ENCODE data around the gene TRIM33. TPM values are rescaled to one million over a fixed set of nuclear protein-coding genes. Genes with fewer than 3 reads are reported as not detected.
"Not testable (repeated sequence)": the region's sequence is repeated elsewhere in the genome, so short reads cannot be mapped to it uniquely, and the experiment has no call there.

TRIM33 gene
- total RNA-seq, 1 experiment from 2014 or later, result 50.1 TPM

- intact Hi-C loops (cut with micrococcal nuclease; ENCODE audit: unreplicated experiment), result no loop called here
Measured at GRCh38 chr1:114390361-114390760, 120.6 kb downstream of the TRIM33 start.

GRCh38 chr1:114388432-114389003, 122.5 kb downstream of the TRIM33 start:
- TF ChIP-seq CTCF (conservative IDR thresholded peaks at IDR 0.05; ENCODE audit: low read depth, low read length) (no peak), EZH2 (IDR thresholded peaks at IDR 0.05; ENCODE audit: borderline replicate concordance, low read depth, low read length, poor library complexity, severe bottlenecking) (no peak)
- no peak for DNase-seq (ENCODE audit: low spot score)
- Histone ChIP-seq H3K27me3 (replicated peaks; ENCODE audit: insufficient read depth, low read depth, low read length, poor library complexity) (no peaks in the 10 kb centered on the region), H3K27ac (ENCODE audit: low read depth, low read length, poor library complexity, severe bottlenecking) (no peak overlapping the region), H3K4me3 (ENCODE audit: low read depth, low read length, poor library complexity, severe bottlenecking) (no peak overlapping the region), H3K9me3 (ENCODE audit: low read depth, low read length, poor library complexity, severe bottlenecking) (peaks cover 11% of the 10 kb centered on the region), H3K4me1 (ENCODE audit: insufficient read depth, low read length, poor library complexity, severe bottlenecking) (no peaks in the 10 kb centered on the region), H3K36me3 (ENCODE audit: insufficient read depth, low read length, poor library complexity, severe bottlenecking) (no peaks in the 10 kb centered on the region)
- intact Hi-C loops (cut with micrococcal nuclease; ENCODE audit: unreplicated experiment), result no loop called here
- ChIA-PET POLR2A (ENCODE audit: low non-redundant PET) (no interaction called here), CTCF (no interaction called here)
- BruUV-seq (replicated peaks), result no TSS peak

More at GRCh38 chr1:114390361-114390760, 120.6 kb downstream of the TRIM33 start:
- Histone ChIP-seq H3K27ac (ENCODE audit: low read depth, low read length, poor library complexity, severe bottlenecking) (no peak overlapping the region), H3K36me3 (ENCODE audit: insufficient read depth, low read length, poor library complexity, severe bottlenecking) (peaks cover 12% of the 10 kb centered on the region), H3K4me3 (ENCODE audit: low read depth, low read length, poor library complexity, severe bottlenecking) (no peak overlapping the region), H3K27me3 (replicated peaks; ENCODE audit: insufficient read depth, low read depth, low read length, poor library complexity) (no peaks in the 10 kb centered on the region), H3K4me1 (ENCODE audit: insufficient read depth, low read length, poor library complexity, severe bottlenecking) (no peaks in the 10 kb centered on the region), H3K9me3 (ENCODE audit: low read depth, low read length, poor library complexity, severe bottlenecking) (peaks cover 2% of the 10 kb centered on the region)
- no peak for DNase-seq (ENCODE audit: low spot score)
- POLR2A ChIA-PET (ENCODE audit: low non-redundant PET), result no interaction called here
- BruUV-seq (replicated peaks), result no TSS peak
- CTCF ChIA-PET, result no interaction called here
- TF ChIP-seq CTCF (conservative IDR thresholded peaks at IDR 0.05; ENCODE audit: low read depth, low read length) (no peak), EZH2 (IDR thresholded peaks at IDR 0.05; ENCODE audit: borderline replicate concordance, low read depth, low read length, poor library complexity, severe bottlenecking) (no peak)

- peaks cover 11% of the 10 kb centered on the region for H3K9me3 ChIP-seq (ENCODE audit: low read depth, low read length, poor library complexity, severe bottlenecking)
- BruUV-seq (replicated peaks); H3K36me3 ChIP-seq (ENCODE audit: insufficient read depth, low read length, poor library complexity, severe bottlenecking); POLR2A ChIA-PET (ENCODE audit: low non-redundant PET); DNase-seq (ENCODE audit: low spot score); H3K4me1 ChIP-seq (ENCODE audit: insufficient read depth, low read length, poor library complexity, severe bottlenecking); H3K4me3 ChIP-seq (ENCODE audit: low read depth, low read length, poor library complexity, severe bottlenecking); H3K27me3 ChIP-seq (replicated peaks; ENCODE audit: insufficient read depth, low read depth, low read length, poor library complexity); intact Hi-C loops (cut with micrococcal nuclease; ENCODE audit: unreplicated experiment); H3K27ac ChIP-seq (ENCODE audit: low read depth, low read length, poor library complexity, severe bottlenecking); CTCF ChIA-PET: not testable (repeated sequence)
Measured at GRCh38 chr1:114387585-114387984, 123.4 kb downstream of the TRIM33 start.

- intact Hi-C loops (cut with micrococcal nuclease; ENCODE audit: unreplicated experiment), result no loop called here
- ChIA-PET POLR2A (ENCODE audit: low non-redundant PET) (no interaction called here), CTCF (no interaction called here)
- Histone ChIP-seq H3K27me3 (replicated peaks; ENCODE audit: insufficient read depth, low read depth, low read length, poor library complexity) (no peaks in the 10 kb centered on the region), H3K9me3 (ENCODE audit: low read depth, low read length, poor library complexity, severe bottlenecking) (peaks cover 11% of the 10 kb centered on the region), H3K4me3 (ENCODE audit: low read depth, low read length, poor library complexity, severe bottlenecking) (no peak overlapping the region), H3K36me3 (ENCODE audit: insufficient read depth, low read length, poor library complexity, severe bottlenecking) (no peaks in the 10 kb centered on the region), H3K4me1 (ENCODE audit: insufficient read depth, low read length, poor library complexity, severe bottlenecking) (no peaks in the 10 kb centered on the region), H3K27ac (ENCODE audit: low read depth, low read length, poor library complexity, severe bottlenecking) (no peak overlapping the region)
- no TSS peak for BruUV-seq (replicated peaks)
- TF ChIP-seq EZH2 (IDR thresholded peaks at IDR 0.05; ENCODE audit: borderline replicate concordance, low read depth, low read length, poor library complexity, severe bottlenecking) (no peak), CTCF (conservative IDR thresholded peaks at IDR 0.05; ENCODE audit: low read depth, low read length) (no peak)
- DNase-seq (ENCODE audit: low spot score), result peak; percentile 13
Measured at GRCh38 chr1:114387010-114387360, 124.0 kb downstream of the TRIM33 start.
